ENCODE results near the gene ADARB2.

GRCh38 chr10:1377740-1378397, 359.5 kb downstream of the ADARB2 start:
- TF ChIP-seq CTCF (conservative IDR thresholded peaks at IDR 0.05 in 1 of 2, IDR thresholded peaks at IDR 0.05 in 1 of 2; ENCODE audit: low read depth in 1 of 2, low read length in 2 of 2) (no peak), EZH2 (IDR thresholded peaks at IDR 0.05; ENCODE audit: low read length, missing control alignments) (no peak)
